ENCODE data around the gene NGEF.
"Not testable (repeated sequence)": the region's sequence is repeated elsewhere in the genome, so short reads cannot be mapped to it uniquely, and the experiment has no call there.

The NGEF gene

DNA sequence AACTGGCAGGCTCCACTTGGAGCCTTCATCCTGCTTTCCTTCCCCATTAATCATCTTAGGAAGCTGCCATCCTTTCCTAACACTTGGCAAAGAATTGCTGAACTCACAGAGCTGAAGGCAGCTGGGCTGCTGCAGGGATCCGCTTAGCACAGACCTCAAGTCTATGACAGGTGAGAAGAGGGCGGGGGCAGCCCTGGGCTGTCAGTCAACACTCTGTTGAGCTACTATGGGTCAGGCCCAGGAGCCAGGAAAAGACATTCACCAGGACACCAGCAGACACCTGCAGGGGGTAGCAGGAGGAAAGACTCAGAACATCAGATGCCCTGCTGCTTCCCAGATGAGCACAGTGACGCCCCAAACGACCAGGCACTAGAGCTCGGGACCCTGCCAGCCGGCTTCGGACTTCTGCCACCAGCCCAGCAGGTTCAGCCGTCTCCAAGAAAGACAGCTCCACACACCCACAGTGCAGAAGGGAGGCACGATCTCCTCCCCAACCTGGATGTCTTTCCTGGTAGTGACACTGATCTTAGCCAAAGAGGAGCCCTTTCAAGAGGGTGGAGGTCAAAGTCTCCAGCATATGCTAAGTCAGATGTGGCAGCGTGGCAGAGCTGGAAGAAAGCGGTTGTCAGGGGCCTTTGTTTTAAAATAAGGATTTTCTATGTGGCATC, 87.8 kb downstream of the NGEF start:
- no peak for DNase-seq

DNA sequence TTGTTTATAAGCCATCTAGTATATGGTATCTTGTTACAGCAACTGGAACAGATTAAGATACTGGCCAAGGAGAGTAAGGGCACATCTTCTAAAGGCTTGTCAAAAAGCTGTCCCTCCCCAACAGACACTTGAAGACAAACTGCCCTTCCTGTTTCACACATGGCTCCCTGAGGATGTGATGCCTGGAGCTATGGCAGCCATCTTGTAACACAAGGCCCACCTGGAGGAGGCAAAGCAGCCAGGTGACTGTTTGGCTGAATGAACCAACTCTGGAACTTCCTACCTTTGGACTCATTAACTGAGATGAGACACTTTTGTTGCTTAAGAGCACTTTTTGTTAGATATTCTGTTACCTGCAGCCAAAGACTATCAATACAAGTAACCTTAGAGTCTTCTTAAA, 88.6 kb downstream of the NGEF start:
- DNase-seq: no peak

DNA sequence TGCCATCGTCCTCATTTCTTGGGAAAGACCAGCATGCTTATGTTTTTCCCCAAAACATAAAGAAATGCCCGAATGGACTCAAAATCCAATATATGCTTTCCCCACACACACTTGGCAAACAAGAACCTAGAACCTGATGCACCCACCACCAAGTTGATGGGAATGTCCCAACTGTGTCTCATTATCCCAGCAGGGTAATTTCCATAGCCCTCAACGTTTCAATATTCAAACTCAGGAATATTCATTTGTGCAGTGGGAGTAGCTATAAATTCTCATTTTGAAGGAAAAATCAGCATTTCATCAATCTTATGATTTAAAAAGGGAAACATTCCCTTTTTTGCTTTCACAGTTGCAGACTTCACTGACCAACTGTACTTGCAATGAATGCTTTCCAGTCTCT, 92.3 kb downstream of the NGEF start:
- no peak for DNase-seq

DNA sequence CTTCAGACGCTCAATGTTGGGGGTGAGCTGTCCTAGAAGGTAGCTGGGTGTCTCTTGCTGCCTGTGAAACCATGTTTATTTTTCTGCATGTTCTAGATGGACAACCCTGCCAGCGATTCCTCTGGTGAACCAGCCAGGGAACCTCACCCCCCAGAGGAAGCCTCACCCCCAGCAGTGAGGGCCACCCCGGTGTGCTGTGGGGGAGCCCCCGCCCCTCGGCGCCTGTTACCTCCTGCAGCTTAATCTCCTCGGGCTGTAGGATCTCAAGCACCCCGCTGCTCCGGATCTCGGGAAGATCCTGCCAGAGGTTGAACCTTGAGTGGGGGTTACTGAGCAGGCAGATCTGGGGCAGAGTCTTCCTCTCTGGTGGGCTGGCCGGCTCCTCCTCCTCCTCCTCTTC, 93.0 kb downstream of the NGEF start:
- no peak for DNase-seq

DNA sequence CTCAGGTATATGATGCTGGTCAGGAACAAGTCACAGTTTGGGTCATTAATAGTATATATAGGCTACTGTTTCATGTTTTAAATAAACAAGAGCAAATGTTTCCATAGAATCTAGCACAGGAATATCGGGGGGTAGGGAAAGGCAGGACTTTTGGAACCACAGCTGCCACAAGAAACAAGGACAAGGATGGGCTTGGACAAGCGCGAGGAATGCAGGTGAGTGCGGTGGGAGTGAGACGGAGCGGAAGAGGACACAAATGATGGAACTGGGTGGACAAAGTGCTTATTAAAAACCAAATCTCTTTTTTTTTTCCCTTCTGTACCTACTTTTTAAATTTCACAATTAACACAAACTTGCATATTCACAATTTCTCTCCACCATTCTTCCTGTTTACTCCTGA, 93.9 kb downstream of the NGEF start:
- no peak for DNase-seq

DNA sequence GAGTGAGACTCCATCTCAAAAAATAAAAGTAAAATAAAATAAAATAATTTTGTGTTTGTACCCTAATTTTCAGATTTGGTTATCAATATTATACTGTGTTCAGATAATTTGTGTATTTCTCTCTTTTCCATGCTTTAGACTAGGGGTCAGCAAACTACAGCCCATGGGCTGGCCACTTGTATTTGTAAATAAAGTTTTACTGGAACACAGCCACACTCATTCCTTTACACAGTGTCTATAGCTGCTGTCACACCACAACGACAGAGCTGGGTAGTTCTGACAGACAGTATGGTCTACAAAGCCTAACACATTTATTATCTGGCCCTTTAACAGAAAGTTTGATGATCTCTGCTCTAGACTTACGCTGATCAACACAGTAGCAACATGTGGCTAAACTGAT, 99.2 kb downstream of the NGEF start:
- no peak for DNase-seq

DNA sequence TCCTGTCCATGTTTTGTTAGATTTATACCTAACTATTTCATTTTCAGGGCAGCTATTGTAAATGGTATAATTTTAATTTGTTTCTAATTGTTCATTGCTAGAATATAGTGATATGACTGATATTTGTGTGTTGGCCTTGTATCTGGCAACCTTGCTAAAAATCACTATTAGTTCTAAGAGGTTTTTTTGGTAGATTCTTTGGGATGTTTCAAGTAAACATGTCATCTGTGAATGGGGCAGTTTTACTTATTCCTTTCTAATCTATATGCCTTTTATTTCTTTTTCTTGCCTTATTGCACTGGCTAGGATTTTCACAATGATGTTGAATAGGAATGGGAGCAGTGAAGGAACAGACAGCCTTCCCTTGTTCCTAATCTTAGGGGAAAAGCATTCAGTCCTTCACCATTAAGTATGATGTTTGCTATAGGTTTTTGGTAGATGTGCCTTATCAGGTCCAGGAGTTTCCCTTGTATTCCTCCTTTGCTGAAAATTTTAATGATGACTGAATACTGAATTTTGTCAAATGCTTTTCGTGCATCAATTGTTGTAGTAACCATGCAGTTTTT, 101.3 kb downstream of the NGEF start:
- no peak for DNase-seq

DNA sequence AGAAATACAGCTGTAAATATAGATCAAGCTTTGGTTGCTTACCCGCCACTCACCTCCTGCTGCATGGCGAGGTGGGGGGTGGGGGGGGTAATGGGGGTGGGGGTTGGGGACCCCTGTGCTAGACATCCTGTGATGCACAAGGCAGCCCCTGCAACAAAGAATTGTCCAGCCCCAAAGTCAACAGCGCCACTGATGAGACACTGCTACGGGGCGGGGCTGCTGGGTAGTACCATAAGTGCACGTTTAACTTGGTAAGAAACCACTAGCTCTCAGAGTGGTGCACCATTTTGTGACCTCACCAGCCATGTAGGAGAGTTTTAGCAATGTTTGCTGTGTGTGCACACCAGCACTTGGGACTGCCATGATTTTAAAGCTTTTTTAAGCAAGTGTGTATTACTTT, 102.7 kb downstream of the NGEF start:
- no peak for DNase-seq

DNA sequence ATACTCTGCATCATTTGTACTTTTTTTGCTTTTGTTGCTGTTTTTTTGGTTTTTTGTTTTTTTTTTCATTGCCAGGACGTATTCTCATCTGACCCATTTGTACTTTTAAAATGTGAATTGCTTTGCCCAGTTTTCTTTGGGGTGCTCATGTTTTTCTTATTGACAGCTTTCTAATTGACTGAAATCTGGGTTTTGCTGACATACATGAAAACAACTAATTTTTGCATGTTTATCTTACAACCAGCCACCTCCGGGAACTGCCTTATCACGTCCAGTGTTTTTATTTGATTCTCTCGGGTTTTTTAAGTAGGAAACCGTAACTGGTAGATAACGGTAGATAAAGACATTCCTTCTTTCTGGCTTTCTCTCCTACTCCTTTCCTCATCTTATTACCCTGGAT, 104.4 kb downstream of the NGEF start:
- DNase-seq: no peak

DNA sequence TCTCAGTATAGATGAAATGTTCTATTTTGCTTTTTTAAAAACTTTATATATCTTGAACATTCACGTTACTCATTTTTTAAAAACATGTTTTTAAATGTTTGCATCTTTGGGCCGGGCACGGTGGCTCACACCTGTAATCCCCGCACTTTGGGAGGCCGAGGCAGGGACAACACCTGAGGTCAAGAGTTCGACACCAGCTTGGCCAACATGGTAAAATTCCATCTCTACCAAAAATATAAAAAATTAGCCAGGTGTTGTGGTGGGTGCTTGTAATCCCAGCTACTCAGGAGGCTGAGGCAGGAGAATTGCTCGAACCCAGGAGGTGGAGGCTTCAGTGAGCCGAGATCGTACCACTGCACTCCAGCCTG, 105.4 kb downstream of the NGEF start:
- not testable (repeated sequence) for DNase-seq

DNA sequence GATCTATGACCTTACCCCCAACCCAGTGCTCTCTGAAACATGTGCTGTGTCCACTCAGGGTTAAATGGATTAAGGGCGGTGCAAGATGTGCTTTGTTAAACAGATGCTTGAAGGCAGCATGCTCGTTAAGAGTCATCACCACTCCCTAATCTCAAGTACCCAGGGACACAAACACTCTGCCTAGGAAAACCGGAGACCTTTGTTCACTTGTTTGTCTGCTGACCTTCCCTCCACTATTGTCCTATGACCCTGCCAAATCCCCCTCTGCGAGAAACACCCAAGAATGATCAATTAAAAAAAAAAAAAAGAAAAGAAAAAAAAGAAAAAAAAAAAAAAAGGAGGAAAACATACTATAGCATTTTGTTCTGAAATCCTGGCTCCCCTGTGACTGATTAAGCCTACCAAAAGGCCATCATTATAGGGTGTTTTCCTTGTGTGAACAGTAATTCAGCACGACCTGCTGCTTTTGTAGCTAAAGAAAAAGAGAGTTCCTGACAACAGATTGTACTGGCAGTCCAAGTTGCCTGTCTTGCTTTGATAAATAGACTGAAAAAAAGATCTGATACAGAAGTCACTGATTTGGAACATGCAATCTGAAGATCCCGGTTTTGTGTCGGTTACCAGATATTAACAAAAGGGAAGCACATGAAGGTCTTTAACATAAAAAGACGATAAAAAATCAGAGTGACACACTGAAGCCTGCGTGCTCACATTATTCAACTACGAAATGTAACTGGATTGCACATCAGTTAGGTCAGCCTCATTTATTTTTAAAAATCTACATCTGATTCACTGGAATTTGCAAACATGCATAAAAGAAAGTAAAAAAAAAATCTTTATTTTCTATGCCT, 106.0 kb downstream of the NGEF start:
- not testable (repeated sequence) for DNase-seq

DNA sequence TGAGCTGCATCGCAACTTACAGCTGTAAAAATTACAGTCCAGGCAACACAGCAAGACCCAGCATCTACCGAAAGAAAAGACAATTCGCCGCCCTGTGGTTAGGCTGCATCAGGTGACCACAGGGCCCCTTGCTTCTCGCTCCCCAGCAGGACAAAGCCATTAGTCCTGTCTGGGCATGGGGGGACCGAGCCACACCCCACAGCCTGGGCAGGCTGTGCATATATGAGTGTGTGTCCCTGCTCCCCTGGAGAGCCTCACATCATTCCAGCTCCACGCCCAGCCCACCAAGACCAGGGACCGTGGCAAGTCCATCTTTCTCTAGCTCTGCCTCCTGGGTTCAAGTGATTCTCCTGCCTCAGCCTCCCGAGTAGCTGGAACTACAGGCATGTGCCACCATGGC, 109.1 kb downstream of the NGEF start:
- no peak for DNase-seq

DNA sequence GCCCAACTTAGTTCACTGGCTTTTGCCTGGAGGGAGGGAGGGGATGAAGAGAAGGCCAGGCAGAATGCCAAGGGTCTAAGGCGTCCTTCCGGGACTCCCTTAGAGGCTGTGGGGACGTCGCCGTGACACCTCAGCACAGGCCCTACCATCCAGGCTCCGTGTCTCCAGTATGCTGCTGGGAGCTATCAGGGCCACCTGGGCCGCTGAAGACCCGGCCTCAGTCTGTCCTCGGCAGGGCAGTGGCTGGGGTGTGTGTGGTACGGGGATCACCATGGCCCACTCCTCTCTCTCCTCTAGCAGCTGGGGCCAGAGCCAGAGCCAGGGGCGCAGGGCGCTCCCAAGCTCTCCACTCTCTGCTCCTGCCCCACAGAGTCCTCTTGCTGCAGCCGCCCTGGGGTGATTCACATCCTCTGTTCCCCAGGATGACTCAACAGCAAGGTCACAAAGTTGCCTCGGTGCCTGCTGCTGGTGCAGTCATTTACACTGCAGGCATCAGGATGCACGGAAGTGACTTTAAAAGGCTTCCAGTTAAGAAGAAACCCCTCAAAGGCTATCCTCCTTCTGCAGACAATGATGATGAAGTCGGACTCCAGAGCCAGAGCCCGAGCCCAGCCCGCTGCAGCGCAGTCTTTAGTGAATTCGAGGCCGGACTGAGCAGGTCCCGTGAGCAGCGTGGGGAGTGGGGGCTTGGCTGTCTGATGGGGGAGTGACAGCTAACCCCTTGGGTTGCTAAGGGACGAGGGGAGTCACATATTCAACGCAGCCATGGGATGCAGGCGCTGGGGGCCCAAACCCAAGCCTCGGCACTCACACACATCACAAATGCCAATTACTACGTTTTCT, 111.1 kb downstream of the NGEF start:
- DNase-seq: no peak

DNA sequence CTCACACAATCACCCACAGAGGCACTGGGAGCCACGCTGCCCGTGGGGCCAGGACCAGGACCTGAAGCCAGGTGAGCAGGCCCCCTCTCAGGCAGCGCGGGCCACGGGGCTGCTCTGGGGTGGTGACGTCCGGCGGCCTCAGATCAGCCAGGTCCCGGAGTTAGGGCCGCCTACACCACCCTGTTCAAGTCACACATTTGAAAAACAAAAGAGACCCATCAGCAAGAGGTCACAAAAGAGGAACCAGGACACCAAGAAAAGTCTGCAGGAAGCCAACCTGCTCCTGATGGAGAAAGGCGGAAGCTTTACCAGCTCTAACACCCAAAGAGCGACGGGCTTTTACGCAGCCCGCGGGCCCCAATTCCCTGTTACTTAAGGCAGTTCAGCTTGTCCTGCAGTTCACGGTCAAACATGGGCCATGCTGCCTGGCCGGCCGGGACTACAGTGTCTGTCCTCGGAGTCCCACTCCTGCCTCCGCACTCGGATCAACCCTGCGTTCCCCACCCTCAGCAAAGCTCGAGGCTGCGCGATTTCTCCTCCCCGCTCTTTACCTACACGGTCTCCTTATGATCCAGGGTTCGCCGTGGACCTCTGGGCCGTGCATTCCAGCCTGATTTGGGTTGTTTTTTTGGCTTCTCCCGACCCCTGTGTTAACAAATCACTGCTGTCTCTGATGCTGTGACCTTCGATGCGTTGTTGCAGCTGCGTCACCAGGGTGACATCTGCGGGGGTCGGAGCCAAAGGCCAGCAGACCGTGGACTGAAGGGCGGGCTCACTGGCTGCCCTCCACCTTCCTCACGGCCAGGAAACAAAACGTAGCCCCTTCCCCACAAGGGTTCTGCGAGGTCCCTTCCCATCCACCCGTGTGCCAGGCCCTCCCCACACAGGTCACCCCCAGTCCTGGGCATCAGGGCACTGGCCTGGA, 112.0 kb downstream of the NGEF start:
- no peak for DNase-seq

DNA sequence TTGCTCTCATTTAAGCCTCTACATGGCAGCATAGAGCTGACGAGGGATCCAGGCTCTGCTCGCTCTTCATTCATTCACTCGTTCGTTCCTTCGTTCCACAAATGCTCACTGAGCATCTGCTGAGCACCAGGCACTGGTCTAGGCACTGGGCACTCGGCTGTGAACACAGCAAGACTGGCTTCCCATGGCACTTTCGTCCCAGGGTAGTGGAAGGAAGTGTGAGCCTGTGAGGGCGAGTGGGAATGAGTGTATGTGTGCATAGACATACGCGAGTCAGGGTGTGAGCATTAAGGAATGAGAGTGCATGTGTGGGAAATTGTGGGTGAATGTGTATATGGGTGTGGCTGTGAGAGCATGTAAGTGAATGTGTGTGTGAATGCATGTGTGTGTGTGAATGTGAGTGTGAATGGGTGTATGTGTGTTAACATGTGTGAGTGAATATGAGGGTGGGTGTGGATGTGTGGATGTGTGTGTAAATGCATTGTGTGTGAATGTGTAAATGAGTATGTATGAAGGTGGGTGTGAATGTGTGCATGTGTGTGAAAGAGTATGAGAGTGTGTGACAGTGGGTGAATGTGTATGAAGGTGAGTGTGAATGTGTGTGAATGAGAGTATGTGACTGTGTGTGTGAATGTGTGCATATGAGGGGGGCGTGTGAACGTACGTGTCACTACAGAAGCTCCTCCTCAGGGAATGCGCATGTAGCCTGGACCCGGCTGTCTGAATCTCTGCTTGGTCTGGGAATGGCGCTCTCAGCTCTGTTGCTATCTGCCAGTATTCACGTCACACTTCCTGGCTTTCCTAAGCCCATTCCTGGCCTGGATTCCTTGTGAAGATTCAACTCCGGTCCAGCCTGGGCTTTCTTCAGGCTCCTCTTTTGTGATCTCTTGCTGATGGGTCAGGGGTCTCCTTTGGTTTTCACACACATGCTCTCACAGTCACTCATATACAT, 114.2 kb downstream of the NGEF start:
- no peak for DNase-seq

DNA sequence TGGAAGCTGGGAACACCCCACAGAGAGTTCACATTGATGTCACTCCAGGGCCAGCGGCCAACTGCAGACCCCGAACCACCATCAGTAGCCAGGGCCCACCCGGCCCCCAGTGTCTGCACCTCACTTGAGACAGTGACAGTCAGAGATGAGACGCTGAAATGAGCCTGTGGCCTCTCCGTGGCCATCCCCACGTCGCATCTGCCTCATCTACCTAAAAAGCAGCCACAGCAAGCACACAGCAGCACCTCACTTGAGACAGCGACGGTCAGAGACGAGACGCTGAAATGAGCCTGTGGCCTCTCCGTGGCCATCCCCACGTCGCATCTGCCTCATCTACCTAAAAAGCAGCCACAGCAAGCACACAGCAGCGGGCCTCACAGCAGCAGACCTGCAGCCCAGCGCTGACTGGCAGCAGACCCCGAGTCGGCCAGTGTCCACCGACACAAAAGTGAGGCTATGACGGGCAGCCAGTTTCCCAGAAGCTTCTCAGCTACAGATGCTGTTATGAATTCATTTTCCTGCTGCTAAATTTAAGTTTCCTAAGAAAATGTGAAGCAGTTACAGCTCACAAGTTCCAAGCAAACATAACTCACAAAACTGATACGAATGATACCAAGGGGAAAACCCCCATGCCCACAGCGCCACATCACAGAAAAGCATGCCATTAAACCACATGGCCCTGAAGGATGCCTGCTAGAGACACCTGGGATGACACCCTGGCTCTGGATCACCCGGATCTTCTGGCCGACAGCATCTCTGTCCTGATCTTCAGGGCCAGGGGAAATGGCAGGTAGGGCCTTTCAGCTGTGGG, 115.3 kb downstream of the NGEF start:
- DNase-seq: no peak

DNA sequence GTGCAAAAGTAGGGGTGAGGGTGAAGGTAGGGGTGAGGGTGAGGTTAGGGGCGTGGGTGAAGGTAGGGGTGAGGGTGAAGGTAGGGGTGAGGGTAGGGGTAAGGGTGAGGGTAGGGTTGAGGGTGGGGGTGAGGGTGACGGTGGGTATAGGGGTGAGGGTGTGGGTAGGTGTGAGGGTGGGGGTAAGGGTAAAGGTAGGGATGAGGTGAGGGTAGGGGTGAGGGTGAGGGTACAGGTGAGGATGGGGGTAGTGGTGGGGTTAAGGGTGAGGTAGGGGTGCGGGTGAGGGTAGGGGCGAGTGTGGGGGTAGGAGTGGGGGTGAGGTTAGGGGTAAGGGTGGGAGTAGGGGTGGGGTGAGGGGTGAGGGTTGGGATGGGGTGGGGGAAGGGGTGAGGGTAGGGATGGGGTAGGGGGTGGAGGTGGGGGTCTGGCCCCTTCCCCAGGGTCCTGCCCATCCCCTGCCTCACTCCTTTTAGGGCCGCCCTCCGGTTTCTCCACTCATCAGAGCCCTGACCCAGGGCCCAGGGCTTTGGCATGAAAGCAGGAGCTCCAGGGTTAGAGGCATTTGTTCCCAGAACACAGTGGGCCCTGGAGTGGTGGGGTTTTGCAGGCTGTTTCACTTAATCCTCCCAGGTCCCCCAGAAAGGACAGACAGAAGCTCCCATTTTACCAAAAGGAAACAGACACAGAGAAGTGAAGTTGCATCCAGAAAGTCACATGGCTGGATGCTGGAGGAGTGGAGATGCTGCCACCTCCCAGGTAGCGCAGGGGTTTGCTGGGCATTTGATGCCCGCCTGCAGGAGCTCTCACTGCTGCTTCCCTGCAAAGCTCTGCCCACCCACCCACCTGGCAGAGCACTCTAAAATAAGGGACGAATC, 116.1 kb downstream of the NGEF start:
- no peak for DNase-seq

DNA sequence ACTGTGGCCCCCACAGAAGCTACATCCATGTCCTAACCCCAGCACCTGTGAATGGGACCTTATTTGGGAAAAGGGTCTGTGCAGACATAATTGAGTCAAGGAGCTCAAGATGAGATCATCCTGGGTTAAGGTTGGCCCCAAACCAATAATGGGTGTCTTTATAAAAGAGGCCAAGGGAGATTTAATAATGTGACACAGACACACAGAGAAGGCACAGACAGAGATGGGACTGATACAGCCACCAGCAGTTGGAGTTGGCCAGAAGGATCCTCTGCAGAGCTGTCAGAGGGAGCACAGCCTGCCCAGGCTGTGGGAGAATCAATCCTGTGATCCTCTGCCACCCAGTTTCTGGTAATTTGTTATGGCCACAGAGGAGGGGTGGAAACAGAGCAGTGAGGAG, 116.9 kb downstream of the NGEF start:
- DNase-seq: no peak

DNA sequence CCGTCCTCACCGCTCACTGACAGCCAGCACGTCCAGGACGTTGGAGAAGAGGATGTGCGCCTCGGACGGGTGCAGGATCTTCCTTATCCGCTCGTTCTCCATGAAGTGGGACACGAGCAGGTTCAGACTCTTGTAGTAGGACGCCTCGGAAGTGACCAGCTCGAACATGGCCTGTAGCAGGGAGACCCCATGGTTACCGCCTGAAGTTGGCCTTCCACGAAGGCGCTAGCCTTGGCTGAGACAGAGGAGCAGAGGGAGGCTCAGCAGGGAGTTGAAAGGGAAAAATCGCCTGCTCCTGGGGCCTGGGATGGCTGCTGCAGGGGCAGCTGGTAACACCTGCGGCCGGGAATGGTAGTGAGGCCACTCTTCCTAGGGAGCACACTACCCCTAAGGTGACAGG, 118.3 kb downstream of the NGEF start:
- DNase-seq: no peak
